WTC11 (cell line): Measurements from ENCODE around the gene HEBP1.

Source experiments
- CREM ChIP-seq: sonication (generic); formaldehyde crosslinking; IDR thresholded peaks from 2 replicates; pipeline ENCODE4 v1.8.1; 2022; ENCODE audit warnings: mild to moderate bottlenecking, missing genetic modification reagents, moderate library complexity
- CTCF ChIP-seq: fragments of 200-600 bp; IDR thresholded peaks from 2 replicates; pipeline ENCODE4 v1.8.0; 2022; ENCODE audit warnings: antibody characterized with exemption
- E2F1 ChIP-seq: sonication (generic); formaldehyde crosslinking; IDR thresholded peaks from 2 replicates; pipeline ENCODE4 v1.8.0; 2022; ENCODE audit warnings: mild to moderate bottlenecking, missing genetic modification reagents
- FOXJ3 ChIP-seq: sonication (generic); formaldehyde crosslinking; IDR thresholded peaks from 2 replicates; pipeline ENCODE4 v1.9.0; 2021; ENCODE audit warnings: missing genetic modification reagents, mild to moderate bottlenecking, borderline replicate concordance
- GRHL2 ChIP-seq: fragments of 250-450 bp; sonication (Bioruptor Pico); IDR thresholded peaks from 2 replicates; pipeline ENCODE4 v1.8.0; 2022; ENCODE audit warnings: mild to moderate bottlenecking, moderate library complexity; ENCODE audit not compliant: insufficient replicate concordance, severe bottlenecking
- HMGXB4 ChIP-seq: sonication (generic); formaldehyde crosslinking; IDR thresholded peaks from 2 replicates; pipeline ENCODE4 v1.8.1; 2023; ENCODE audit warnings: mild to moderate bottlenecking, moderate library complexity, missing genetic modification reagents
- MAX ChIP-seq: sonication (generic); formaldehyde crosslinking; IDR thresholded peaks from 2 replicates; pipeline ENCODE4 v1.8.0; 2022; ENCODE audit warnings: mild to moderate bottlenecking, missing genetic modification reagents
- NFYB ChIP-seq: sonication (generic); formaldehyde crosslinking; conservative IDR thresholded peaks from 2 replicates; pipeline ENCODE4 v1.8.0; 2022; ENCODE audit warnings: low read depth, missing genetic modification reagents
- NR2C2 ChIP-seq: sonication (generic); formaldehyde crosslinking; IDR thresholded peaks from 2 replicates; pipeline ENCODE4 v1.8.0; 2022; ENCODE audit warnings: mild to moderate bottlenecking, missing genetic modification reagents
- SMAD3 ChIP-seq: sonication (generic); formaldehyde crosslinking; IDR thresholded peaks from 2 replicates; pipeline ENCODE4 v1.8.0; 2022; ENCODE audit warnings: missing genetic modification reagents, mild to moderate bottlenecking, borderline replicate concordance
- USF2 ChIP-seq: sonication (generic); formaldehyde crosslinking; IDR thresholded peaks from 2 replicates; pipeline ENCODE4 v1.8.1; 2023; ENCODE audit warnings: mild to moderate bottlenecking, missing genetic modification reagents, moderate library complexity
- ZBTB21 ChIP-seq: sonication (generic); formaldehyde crosslinking; IDR thresholded peaks from 2 replicates; pipeline ENCODE4 v1.8.1; 2023; ENCODE audit warnings: mild to moderate bottlenecking, missing genetic modification reagents, borderline replicate concordance

GRCh38 chr12:13032164-13032563 lies 32.1 kb upstream of the HEBP1 start:
- TF ChIP-seq SMAD3 (CRISPR knock-in tag), result no peak
- TF ChIP-seq CTCF, result no peak
- TF ChIP-seq E2F1, result no peak
- TF ChIP-seq NR2C2 (CRISPR knock-in tag), result no peak
- TF ChIP-seq USF2, result no peak
- no peak for TF ChIP-seq NFYB (CRISPR knock-in tag)
- no peak for TF ChIP-seq ZBTB21 (CRISPR knock-in tag)
- TF ChIP-seq CREM (CRISPR knock-in tag), result no peak
- no peak for TF ChIP-seq FOXJ3 (CRISPR knock-in tag)
- no peak for TF ChIP-seq GRHL2
- no peak for TF ChIP-seq MAX (CRISPR knock-in tag)
- no peak for TF ChIP-seq HMGXB4 (CRISPR knock-in tag)
